Fibroblast of lung (primary cell): ENCODE data around the gene SMG7. TPM values are rescaled to one million over a fixed set of nuclear protein-coding genes. Genes with fewer than 3 reads are reported as not detected.
A peak's percentile ranks its signal among the peaks of the same experiment; 100 is the strongest.

Experiments
- DNase-seq, 2 donors: peaks; one replicate each; pipeline versions ENCODE4 v3.0.0 to v3.0.0-alpha.2; 2010; ENCODE audit warnings: low read depth in 2 of 2
- H2AFZ ChIP-seq: 2 replicates; pipeline ENCODE4 v1.5.1; 2012; ENCODE audit warnings: low read length, control low read depth, inconsistent platforms
- H3K27ac ChIP-seq: 2 replicates; pipeline ENCODE4 v1.5.1; 2011; ENCODE audit warnings: low read length, control low read depth; ENCODE audit not compliant: insufficient read depth
- H3K27me3 ChIP-seq: 2 replicates; pipeline ENCODE4 v1.5.1; 2011; ENCODE audit warnings: mild to moderate bottlenecking, low read length; ENCODE audit not compliant: control insufficient read depth, insufficient read depth
- H3K36me3 ChIP-seq: 2 replicates; pipeline ENCODE4 v1.5.1; 2011; ENCODE audit warnings: low read length; ENCODE audit not compliant: control insufficient read depth, insufficient read depth
- H3K4me1 ChIP-seq: 2 replicates; pipeline ENCODE4 v1.5.1; 2011; ENCODE audit warnings: low read length; ENCODE audit not compliant: control insufficient read depth, insufficient read depth; ENCODE audit errors: extremely low read depth
- H3K4me2 ChIP-seq: 2 replicates; pipeline ENCODE4 v1.5.1; 2011; ENCODE audit warnings: low read length, control low read depth; ENCODE audit not compliant: insufficient read depth; ENCODE audit errors: extremely low read depth
- H3K4me3 ChIP-seq, 4 experiments: fragments of 200-600 bp in 1 of 4; sonication (generic) in 1 of 4; replicated peaks in 1 of 4; 2 replicates each; pipeline ENCODE4 v1.5.1; 2011 to 2016; ENCODE audit warnings: low read length in 4 of 4, low read depth in 3 of 4, mild to moderate bottlenecking in 3 of 4, control low read depth in 2 of 4, inconsistent platforms in 1 of 4, mixed read lengths in 1 of 4; ENCODE audit not compliant: insufficient read depth in 1 of 4; ENCODE audit errors: control extremely low read depth in 1 of 4
- H3K79me2 ChIP-seq: 2 replicates; pipeline ENCODE4 v1.5.1; 2012; ENCODE audit warnings: mild to moderate bottlenecking, low read length, inconsistent platforms; ENCODE audit not compliant: control insufficient read depth, insufficient read depth
- H3K9ac ChIP-seq: 2 replicates; pipeline ENCODE4 v1.5.1; 2011; ENCODE audit warnings: mild to moderate bottlenecking, low read length, control low read depth; ENCODE audit not compliant: insufficient read depth
- H3K9me3 ChIP-seq: 2 replicates; pipeline ENCODE4 v1.5.1; 2012; ENCODE audit warnings: low read depth, low read length; ENCODE audit not compliant: control insufficient read depth, insufficient read depth
- H4K20me1 ChIP-seq: 2 replicates; pipeline ENCODE4 v1.5.1; 2011; ENCODE audit warnings: low read length; ENCODE audit not compliant: control insufficient read depth, insufficient read depth; ENCODE audit errors: extremely low read depth
- CTCF ChIP-seq, 2 donors: IDR thresholded peaks in 1 of 2; conservative IDR thresholded peaks in 1 of 2; 1 replicate in 1 of 2; 2 replicates in 1 of 2; pipeline ENCODE4 v1.5.1; 2011 to 2012; ENCODE audit warnings: low read length in 2 of 2, control low read depth in 1 of 2, inconsistent platforms in 1 of 2, low read depth in 1 of 2, mild to moderate bottlenecking in 1 of 2
- EZH2 ChIP-seq: IDR thresholded peaks from 2 replicates; pipeline ENCODE4 v1.5.1; 2012; ENCODE audit warnings: low read length, control low read depth, mild to moderate bottlenecking; ENCODE audit errors: missing control alignments
- polyA plus RNA-seq, 2 donors: library from polyadenylated mRNA; depleted of rRNA in 1 of 2; stranded (reverse) in 1 of 2; unstranded in 1 of 2; fragments of >200 nt; gene quantifications; 2 replicates each; pipeline ENCODE4 v1.2.1, GENCODE V29; 2011 to 2012; ENCODE audit warnings: missing spikeins in 1 of 2
- total RNA-seq: library from RNA; depleted of rRNA; stranded (reverse); fragments of >200 nt; gene quantifications from 2 replicates; pipeline ENCODE4 v1.2.1, GENCODE V29; 2014

SMG7 gene
- total and polyA plus RNA-seq, 2 donors (not counting 1 experiment from before 2014, with no cell fraction given): 23.1 to 30.7 TPM

GRCh38 chr1:183435497-183435896 is 36.8 kb upstream of the SMG7 start:
- Histone ChIP-seq H3K4me3 (no peak overlapping the region), H3K27ac (no peak overlapping the region), H2AFZ (no peak overlapping the region), H3K36me3 (no peaks in the 10 kb centered on the region), H3K27me3 (no peaks in the 10 kb centered on the region), H4K20me1 (no peaks in the 10 kb centered on the region), H3K79me2 (no peaks in the 10 kb centered on the region), H3K4me2 (no peak overlapping the region), H3K9me3 (no peaks in the 10 kb centered on the region), H3K9ac (no peak overlapping the region), H3K4me1 (no peaks in the 10 kb centered on the region)
- TF ChIP-seq CTCF (conservative IDR thresholded peaks at IDR 0.05 in 1 of 2, IDR thresholded peaks at IDR 0.05 in 1 of 2; ENCODE audit: low read depth in 1 of 2, low read length in 2 of 2) (no peak), EZH2 (no peak)
- DNase-seq: no peak

- no peak overlapping the region for H3K4me3 ChIP-seq
- H3K9me3 ChIP-seq: no peaks in the 10 kb centered on the region
- no peaks in the 10 kb centered on the region for H3K4me1 ChIP-seq
- H2AFZ ChIP-seq: no peak overlapping the region
- peaks cover 2% of the 10 kb centered on the region for H3K27me3 ChIP-seq
- DNase-seq: no peak
- no peak overlapping the region for H3K27ac ChIP-seq
- H3K4me2 ChIP-seq: no peak overlapping the region
- no peaks in the 10 kb centered on the region for H3K79me2 ChIP-seq
- no peaks in the 10 kb centered on the region for H3K36me3 ChIP-seq
- H4K20me1 ChIP-seq: no peaks in the 10 kb centered on the region
- no peak overlapping the region for H3K9ac ChIP-seq
- TF ChIP-seq EZH2 (no peak), CTCF (conservative IDR thresholded peaks at IDR 0.05 in 1 of 2, IDR thresholded peaks at IDR 0.05 in 1 of 2; ENCODE audit: low read depth in 1 of 2, low read length in 2 of 2) (no peak)
Observed at GRCh38 chr1:183438060-183438459, 34.2 kb upstream of the SMG7 start.

GRCh38 chr1:183443011-183443410 is 29.3 kb upstream of the SMG7 start:
- Histone ChIP-seq H3K79me2 (no peaks in the 10 kb centered on the region), H3K9me3 (no peaks in the 10 kb centered on the region), H3K9ac (no peak overlapping the region), H3K4me1 (no peaks in the 10 kb centered on the region), H3K4me3 (no peak overlapping the region), H3K27me3 (peaks cover 2% of the 10 kb centered on the region), H3K36me3 (no peaks in the 10 kb centered on the region), H2AFZ (no peak overlapping the region), H4K20me1 (no peaks in the 10 kb centered on the region), H3K4me2 (no peak overlapping the region), H3K27ac (no peak overlapping the region)
- no peak for TF ChIP-seq EZH2
- TF ChIP-seq CTCF (conservative IDR thresholded peaks at IDR 0.05 in 1 of 2, IDR thresholded peaks at IDR 0.05 in 1 of 2; ENCODE audit: low read depth in 1 of 2, low read length in 2 of 2): no peak
- peak in 1 of 2 donors; percentile 20 for DNase-seq
